Myometrial cell (primary cell): ENCODE results near the gene GAS6. TPM values are rescaled to one million over a fixed set of nuclear protein-coding genes. Genes with fewer than 3 reads are reported as not detected.

Experiments used
- total RNA-seq: library from RNA; depleted of rRNA; stranded (reverse); fragments of >200 nt; gene quantifications from 2 replicates; pipeline ENCODE4 v1.2.3, GENCODE V29; 2015

The GAS6 gene
- 209 and 217 TPM in 2 replicates for total RNA-seq

GRCh38 chr13:113863524-113864272 is at the start of gene GAS6:
Gene GAS6 (minus strand): TSS chr13:113864076. CDS start chr13:113863920, 156 bp downstream.

Other genes with a start within 250 kb of the GAS6 start
- gene ATP4B, start 205.9 kb downstream of the GAS6 start, total RNA-seq: not detected in 2 replicates
- not detected in 2 replicates for gene GRK1, start 196.9 kb downstream of the GAS6 start, total RNA-seq
- gene TMEM255B, start 104.8 kb downstream of the GAS6 start, total RNA-seq: 0.53 TPM in 1 of 2 replicates, not detected in the other
- under 0.01 TPM in 1 of 2 replicates, not detected in the other for gene C13orf46, start 110.0 kb upstream of the GAS6 start, total RNA-seq